ENCODE measurements around the gene MGLL.

GRCh38 chr3:127848131-127849129 is 26.1 kb upstream of the MGLL start:
- TF ChIP-seq CTCF (IDR thresholded peaks at IDR 0.05; ENCODE audit: insufficient read depth, low read depth, low read length): peak; percentile 9
- TF ChIP-seq EZH2 (IDR thresholded peaks at IDR 0.05; ENCODE audit: insufficient read depth, low read length): no peak
